Measurements from ENCODE around the gene DLX1. TPM values are rescaled to one million over a fixed set of nuclear protein-coding genes. Genes with fewer than 3 reads are reported as not detected.

The DLX1 gene
- total and polyA plus RNA-seq, 2 of the 8 experiments (the other 6 are each of a cell fraction or from before 2014, with no cell fraction given), result 0.11 TPM; not detected in 1

- TF ChIP-seq RBBP5 (IDR thresholded peaks at IDR 0.05; ENCODE audit: borderline replicate concordance, low read depth, low read length) (no peak), POU5F1 (IDR thresholded peaks at IDR 0.05; ENCODE audit: low read depth, low read length) (no peak), RFX5 (IDR thresholded peaks at IDR 0.05; ENCODE audit: borderline replicate concordance, low read depth, low read length) (no peak), MAFK (IDR thresholded peaks at IDR 0.05; ENCODE audit: low read depth, low read length) (no peak)
Measured at GRCh38 chr2:172120118-172120517, 34.8 kb downstream of the DLX1 start (continued).

Data from H1 (cell line).